Measurements from ENCODE around the gene TMEM132C.

DNA sequence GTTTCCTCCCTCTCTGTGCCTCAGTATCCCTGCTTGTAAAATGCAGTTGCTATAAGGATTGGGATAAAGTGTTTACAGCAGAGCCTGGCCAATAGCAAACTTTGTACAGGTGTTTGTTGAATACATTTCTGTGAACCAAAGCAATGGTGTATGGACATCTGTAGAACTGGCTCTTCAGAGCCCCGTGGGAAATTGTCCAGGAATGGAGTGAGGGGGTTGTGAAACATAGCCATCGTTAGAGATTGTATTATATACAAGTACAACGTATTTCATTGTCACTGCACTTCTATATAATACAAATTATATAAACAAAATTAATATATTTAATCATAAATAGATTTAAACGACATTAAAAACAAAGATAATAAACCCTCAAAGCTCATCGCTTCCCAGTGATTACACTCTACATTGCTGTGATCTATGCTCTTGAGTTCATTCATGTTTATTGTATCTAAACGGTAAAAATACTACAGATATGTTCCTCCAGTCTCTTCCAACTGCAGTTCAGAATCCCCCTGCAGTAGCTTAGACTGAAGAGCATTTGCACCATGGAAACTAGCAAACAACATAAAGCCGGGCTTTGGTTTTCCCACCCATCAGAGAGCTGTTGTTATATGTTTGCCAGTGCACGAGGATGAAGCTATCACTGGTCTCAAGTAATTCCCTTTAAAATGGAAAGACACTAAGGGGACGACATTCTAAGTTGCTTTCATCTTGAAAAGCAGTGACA lies 216.7 kb downstream of the TMEM132C start:
- TF ChIP-seq, protein P1, sequence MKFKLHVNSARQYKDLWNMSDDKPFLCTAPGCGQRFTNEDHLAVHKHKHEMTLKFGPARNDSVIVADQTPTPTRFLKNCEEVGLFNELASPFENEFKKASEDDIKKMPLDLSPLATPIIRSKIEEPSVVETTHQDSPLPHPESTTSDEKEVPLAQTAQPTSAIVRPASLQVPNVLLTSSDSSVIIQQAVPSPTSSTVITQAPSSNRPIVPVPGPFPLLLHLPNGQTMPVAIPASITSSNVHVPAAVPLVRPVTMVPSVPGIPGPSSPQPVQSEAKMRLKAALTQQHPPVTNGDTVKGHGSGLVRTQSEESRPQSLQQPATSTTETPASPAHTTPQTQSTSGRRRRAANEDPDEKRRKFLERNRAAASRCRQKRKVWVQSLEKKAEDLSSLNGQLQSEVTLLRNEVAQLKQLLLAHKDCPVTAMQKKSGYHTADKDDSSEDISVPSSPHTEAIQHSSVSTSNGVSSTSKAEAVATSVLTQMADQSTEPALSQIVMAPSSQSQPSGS (IDR thresholded peaks at IDR 0.05; ENCODE audit: low read length), result no peak
- TF ChIP-seq CBX8 (IDR thresholded peaks at IDR 0.05; ENCODE audit: borderline replicate concordance, low read depth, low read length), result no peak
- TF ChIP-seq CTCF (IDR thresholded peaks at IDR 0.05; ENCODE audit: control extremely low read depth in 1 of 3, insufficient read depth in 1 of 3, low read depth in 1 of 3, low read length in 3 of 3), result no peak
- no peak for TF ChIP-seq KDM1A (IDR thresholded peaks at IDR 0.05; ENCODE audit: borderline replicate concordance, low read length)
- TF ChIP-seq PHF8 (conservative IDR thresholded peaks at IDR 0.05; ENCODE audit: low read depth, low read length), result no peak
- TF ChIP-seq POLR2A (IDR thresholded peaks at IDR 0.05; ENCODE audit: control extremely low read depth in 1 of 2, low read depth in 2 of 2, low read length in 2 of 2), result no peak
- no peak for TF ChIP-seq TAF1 (IDR thresholded peaks at IDR 0.05; ENCODE audit: low read depth, low read length)
- TF ChIP-seq SIN3A (conservative IDR thresholded peaks at IDR 0.05 in 1 of 2, IDR thresholded peaks at IDR 0.05 in 1 of 2; ENCODE audit: low read depth in 1 of 2, low read length in 2 of 2), result no peak
- no peak for TF ChIP-seq CEBPB (IDR thresholded peaks at IDR 0.05; ENCODE audit: low read depth, low read length)
- TF ChIP-seq CREB1 (IDR thresholded peaks at IDR 0.05), result no peak
